ENCODE data around the gene C5orf22.

The C5orf22 gene

GRCh38 chr5:31531888-31532547, at the start of gene C5orf22, which contains the start of gene DROSHA:
Gene C5orf22 (plus strand): TSS chr5:31532301. CDS start chr5:31532393, 92 bp downstream.
Gene DROSHA (minus strand): TSS chr5:31532093. CDS start chr5:31529059, 3,034 bp downstream.
- Histone ChIP-seq H3K4me1 (ENCODE audit: insufficient read depth, low read length) (peaks cover 11% of the 10 kb centered on the region; the same call in 1 of the 2 replicates), H3K27me3 (ENCODE audit: insufficient read depth, low read length) (no peaks in the 10 kb centered on the region), H3K9me3 (ENCODE audit: insufficient read depth, low read depth, low read length) (no peaks in the 10 kb centered on the region), H3K4me3 (ENCODE audit: low read length) (peak within 1 kb of the TSS; percentile 100), H3K36me3 (ENCODE audit: insufficient read depth, low read depth, low read length) (peaks cover 63% of the 10 kb centered on the region), H3K27ac (ENCODE audit: low read length) (peak within 1 kb of the TSS; percentile 75), H3K9ac (ENCODE audit: low read depth, low read length) (peak within 1 kb of the TSS; percentile 98)

GRCh38 chr5:31485376-31486207, 46.5 kb upstream of the C5orf22 start:
- H3K9me3 ChIP-seq (ENCODE audit: insufficient read depth, low read depth, low read length) = no peaks in the 10 kb centered on the region
- no peaks in the 10 kb centered on the region for H3K4me1 ChIP-seq (ENCODE audit: insufficient read depth, low read length)
- no peak overlapping the region for H3K4me3 ChIP-seq (ENCODE audit: low read length)
- H3K9ac ChIP-seq (ENCODE audit: low read depth, low read length) = no peak overlapping the region
- H3K27me3 ChIP-seq (ENCODE audit: insufficient read depth, low read length) = no peaks in the 10 kb centered on the region
- H3K36me3 ChIP-seq (ENCODE audit: insufficient read depth, low read depth, low read length) = peaks cover 89% of the 10 kb centered on the region
- H3K27ac ChIP-seq (ENCODE audit: low read length) = no peak overlapping the region

GRCh38 chr5:31486441-31486840, 45.7 kb upstream of the C5orf22 start:
- no peaks in the 10 kb centered on the region for H3K9me3 ChIP-seq (ENCODE audit: insufficient read depth, low read depth, low read length)
- 0 out of 2 replicates have a peak, but pooled peaks cover 2% of the 10 kb centered on the region for H3K4me1 ChIP-seq (ENCODE audit: insufficient read depth, low read length)
- peaks cover 90% of the 10 kb centered on the region for H3K36me3 ChIP-seq (ENCODE audit: insufficient read depth, low read depth, low read length)
- H3K27ac ChIP-seq (ENCODE audit: low read length) = no peak overlapping the region
- no peak overlapping the region for H3K9ac ChIP-seq (ENCODE audit: low read depth, low read length)
- no peak overlapping the region for H3K4me3 ChIP-seq (ENCODE audit: low read length)
- no peaks in the 10 kb centered on the region for H3K27me3 ChIP-seq (ENCODE audit: insufficient read depth, low read length)

GRCh38 chr5:31487506-31487905, 44.6 kb upstream of the C5orf22 start:
- Histone ChIP-seq H3K36me3 (ENCODE audit: insufficient read depth, low read depth, low read length) (peaks cover 90% of the 10 kb centered on the region), H3K9ac (ENCODE audit: low read depth, low read length) (no peak overlapping the region), H3K4me3 (ENCODE audit: low read length) (no peak overlapping the region), H3K27ac (ENCODE audit: low read length) (no peak overlapping the region), H3K27me3 (ENCODE audit: insufficient read depth, low read length) (no peaks in the 10 kb centered on the region), H3K4me1 (ENCODE audit: insufficient read depth, low read length) (0 out of 2 replicates have a peak, but pooled peaks cover 2% of the 10 kb centered on the region), H3K9me3 (ENCODE audit: insufficient read depth, low read depth, low read length) (no peaks in the 10 kb centered on the region)

GRCh38 chr5:31492869-31493268, 39.2 kb upstream of the C5orf22 start:
- H3K27me3 ChIP-seq (ENCODE audit: insufficient read depth, low read length) = no peaks in the 10 kb centered on the region
- H3K4me3 ChIP-seq (ENCODE audit: low read length) = no peak overlapping the region
- H3K4me1 ChIP-seq (ENCODE audit: insufficient read depth, low read length) = peaks cover 9% of the 10 kb centered on the region; the same call in 1 of the 2 replicates
- no peak overlapping the region for H3K9ac ChIP-seq (ENCODE audit: low read depth, low read length)
- peaks cover 96% of the 10 kb centered on the region for H3K36me3 ChIP-seq (ENCODE audit: insufficient read depth, low read depth, low read length)
- no peaks in the 10 kb centered on the region for H3K9me3 ChIP-seq (ENCODE audit: insufficient read depth, low read depth, low read length)
- H3K27ac ChIP-seq (ENCODE audit: low read length) = no peak overlapping the region

- H3K36me3 ChIP-seq (ENCODE audit: insufficient read depth, low read depth, low read length) = peaks cover 100% of the 10 kb centered on the region
These were observed 36.8 kb upstream of the C5orf22 start for GRCh38 chr5:31495336-31495735.

GRCh38 chr5:31496301-31496700, 35.8 kb upstream of the C5orf22 start:
- Histone ChIP-seq H3K4me1 (ENCODE audit: insufficient read depth, low read length) (peaks cover 7% of the 10 kb centered on the region; the same call in 1 of the 2 replicates), H3K27ac (ENCODE audit: low read length) (no peak overlapping the region), H3K4me3 (ENCODE audit: low read length) (no peak overlapping the region), H3K27me3 (ENCODE audit: insufficient read depth, low read length) (no peaks in the 10 kb centered on the region), H3K9ac (ENCODE audit: low read depth, low read length) (no peak overlapping the region), H3K9me3 (ENCODE audit: insufficient read depth, low read depth, low read length) (no peaks in the 10 kb centered on the region), H3K36me3 (ENCODE audit: insufficient read depth, low read depth, low read length) (peaks cover 100% of the 10 kb centered on the region)

More at GRCh38 chr5:31495336-31495735, 36.8 kb upstream of the C5orf22 start:
- H3K4me1 ChIP-seq (ENCODE audit: insufficient read depth, low read length) = peaks cover 9% of the 10 kb centered on the region; the same call in 1 of the 2 replicates
- no peak overlapping the region for H3K4me3 ChIP-seq (ENCODE audit: low read length)
- no peaks in the 10 kb centered on the region for H3K27me3 ChIP-seq (ENCODE audit: insufficient read depth, low read length)
- H3K9ac ChIP-seq (ENCODE audit: low read depth, low read length) = no peak overlapping the region
- no peak overlapping the region for H3K27ac ChIP-seq (ENCODE audit: low read length)
- no peaks in the 10 kb centered on the region for H3K9me3 ChIP-seq (ENCODE audit: insufficient read depth, low read depth, low read length)

GRCh38 chr5:31496891-31497290, 35.2 kb upstream of the C5orf22 start:
- Histone ChIP-seq H3K4me3 (ENCODE audit: low read length) (no peak overlapping the region), H3K27me3 (ENCODE audit: insufficient read depth, low read length) (no peaks in the 10 kb centered on the region), H3K4me1 (ENCODE audit: insufficient read depth, low read length) (peaks cover 7% of the 10 kb centered on the region; the same call in 1 of the 2 replicates), H3K9me3 (ENCODE audit: insufficient read depth, low read depth, low read length) (no peaks in the 10 kb centered on the region), H3K27ac (ENCODE audit: low read length) (no peak overlapping the region), H3K36me3 (ENCODE audit: insufficient read depth, low read depth, low read length) (peaks cover 100% of the 10 kb centered on the region), H3K9ac (ENCODE audit: low read depth, low read length) (no peak overlapping the region)

- Histone ChIP-seq H3K9ac (ENCODE audit: low read depth, low read length) (no peak overlapping the region), H3K9me3 (ENCODE audit: insufficient read depth, low read depth, low read length) (no peaks in the 10 kb centered on the region), H3K27me3 (ENCODE audit: insufficient read depth, low read length) (no peaks in the 10 kb centered on the region), H3K4me1 (ENCODE audit: insufficient read depth, low read length) (no peaks in the 10 kb centered on the region), H3K27ac (ENCODE audit: low read length) (no peak overlapping the region), H3K36me3 (ENCODE audit: insufficient read depth, low read depth, low read length) (peaks cover 100% of the 10 kb centered on the region), H3K4me3 (ENCODE audit: low read length) (no peak overlapping the region)
These were observed 31.8 kb upstream of the C5orf22 start for GRCh38 chr5:31500256-31500655.

- no peak overlapping the region for H3K4me3 ChIP-seq (ENCODE audit: low read length)
- H3K9me3 ChIP-seq (ENCODE audit: insufficient read depth, low read depth, low read length) = no peaks in the 10 kb centered on the region
- H3K27ac ChIP-seq (ENCODE audit: low read length) = no peak overlapping the region
- no peaks in the 10 kb centered on the region for H3K4me1 ChIP-seq (ENCODE audit: insufficient read depth, low read length)
- H3K27me3 ChIP-seq (ENCODE audit: insufficient read depth, low read length) = no peaks in the 10 kb centered on the region
- no peak overlapping the region for H3K9ac ChIP-seq (ENCODE audit: low read depth, low read length)
- peaks cover 95% of the 10 kb centered on the region for H3K36me3 ChIP-seq (ENCODE audit: insufficient read depth, low read depth, low read length)
These were observed 29.6 kb upstream of the C5orf22 start for GRCh38 chr5:31502506-31502905.

GRCh38 chr5:31504529-31504928, 27.6 kb upstream of the C5orf22 start:
- peaks cover 95% of the 10 kb centered on the region for H3K36me3 ChIP-seq (ENCODE audit: insufficient read depth, low read depth, low read length)
- H3K9ac ChIP-seq (ENCODE audit: low read depth, low read length) = no peak overlapping the region
- H3K4me1 ChIP-seq (ENCODE audit: insufficient read depth, low read length) = no peaks in the 10 kb centered on the region
- H3K27ac ChIP-seq (ENCODE audit: low read length) = no peak overlapping the region
- H3K4me3 ChIP-seq (ENCODE audit: low read length) = no peak overlapping the region
- H3K9me3 ChIP-seq (ENCODE audit: insufficient read depth, low read depth, low read length) = no peaks in the 10 kb centered on the region
- H3K27me3 ChIP-seq (ENCODE audit: insufficient read depth, low read length) = no peaks in the 10 kb centered on the region
